Stromal cell of bone marrow (primary cell): ENCODE results near the gene NHLH1.
A peak's percentile ranks its signal among the peaks of the same experiment; 100 is the strongest.

Experiments used
- DNase-seq: peaks from one replicate; pipeline ENCODE4 v3.0.0-alpha.2; 2012; ENCODE audit warnings: low read depth

NHLH1 gene

DNA sequence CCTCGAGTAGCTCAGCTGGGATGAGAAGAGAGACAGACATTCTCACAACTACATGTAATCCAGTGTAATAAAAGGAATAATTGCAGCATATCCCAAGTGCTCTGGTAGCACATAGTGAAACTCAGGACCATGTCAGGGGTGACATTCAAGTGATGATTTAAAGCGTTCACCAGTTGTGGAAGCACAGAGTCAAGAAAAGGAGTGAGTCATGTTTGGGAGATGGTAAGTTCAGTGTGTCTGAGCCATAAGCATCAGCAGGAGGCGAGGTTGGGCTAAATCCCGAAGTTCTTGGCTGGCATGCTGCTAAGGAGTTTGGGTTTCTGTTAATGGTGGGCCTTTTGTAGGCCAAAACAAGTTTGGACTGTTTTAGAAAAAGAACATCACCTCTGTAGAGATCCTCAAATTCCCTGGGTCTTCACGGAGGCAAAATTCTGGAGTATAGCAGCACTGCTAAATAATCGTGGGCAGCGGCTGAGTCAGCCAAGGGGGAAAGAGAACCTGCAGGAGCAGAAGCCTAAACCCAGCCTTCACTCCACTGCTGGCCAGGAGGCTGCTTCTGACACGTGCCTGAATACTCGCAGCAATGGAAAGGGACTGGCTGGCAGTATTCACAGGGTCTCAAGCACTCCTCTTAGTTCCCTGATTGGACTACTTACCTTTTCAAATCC lies 7.2 kb upstream of the NHLH1 start:
- no peak for DNase-seq

DNA sequence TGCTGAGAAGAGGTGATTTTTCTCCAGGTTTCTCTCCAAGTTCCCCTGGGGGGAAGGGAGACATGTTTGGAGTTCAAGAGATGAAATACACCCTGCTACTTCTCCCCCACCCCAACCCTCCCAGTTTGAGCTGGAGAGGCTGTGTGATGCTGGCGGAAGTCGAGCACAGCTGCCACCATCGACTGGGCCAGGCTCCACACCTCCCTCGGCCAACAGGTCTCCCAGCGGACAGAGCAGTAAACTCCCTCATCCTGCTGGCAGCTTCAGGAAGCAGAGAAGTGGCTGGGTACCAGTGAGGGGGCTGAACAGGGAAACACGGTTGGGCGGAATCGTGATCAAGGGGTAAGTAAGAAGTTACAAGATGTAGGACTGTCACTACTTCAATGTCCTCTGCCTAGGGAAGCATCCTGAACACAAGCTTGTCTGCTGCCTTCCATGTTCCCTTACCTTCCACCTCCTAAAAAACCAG lies 6.6 kb upstream of the NHLH1 start:
- DNase-seq: no peak

DNA sequence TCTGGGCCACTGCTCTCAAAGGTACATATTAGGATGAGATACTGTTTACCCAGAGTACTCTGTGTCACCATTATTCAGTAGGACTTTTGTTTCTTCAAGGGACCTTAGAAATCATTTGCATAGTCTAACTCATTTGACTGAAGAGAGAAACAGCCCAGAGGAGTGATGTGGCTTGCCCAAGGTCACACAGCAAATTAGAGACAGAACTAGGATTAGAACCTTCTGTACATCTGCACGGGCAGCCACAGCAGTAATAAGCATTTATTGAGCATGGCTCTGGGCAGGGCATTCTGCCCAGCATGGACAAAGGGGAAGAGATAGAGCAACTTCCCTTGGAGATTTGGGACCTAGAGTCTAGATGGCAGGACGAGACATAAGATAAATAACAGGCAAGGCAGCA lies 5.7 kb upstream of the NHLH1 start:
- no peak for DNase-seq

DNA sequence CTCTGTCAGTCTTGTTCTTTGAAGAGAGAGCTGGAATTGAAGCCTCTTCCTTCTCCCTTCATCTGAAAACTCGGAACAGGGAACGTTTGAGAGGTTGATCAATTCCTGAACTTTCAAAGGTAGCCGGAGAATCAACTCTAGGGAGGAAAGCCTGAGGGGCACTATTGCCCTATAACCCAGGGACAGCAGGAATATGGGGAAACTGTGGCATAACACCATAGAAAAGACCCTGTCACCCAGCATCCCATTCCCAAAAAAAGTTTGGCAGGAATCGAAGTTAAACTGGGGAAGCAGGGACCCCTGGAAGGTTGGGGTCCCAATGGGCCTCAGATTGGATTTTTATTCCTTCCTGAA lies 5.1 kb upstream of the NHLH1 start:
- no peak for DNase-seq

DNA sequence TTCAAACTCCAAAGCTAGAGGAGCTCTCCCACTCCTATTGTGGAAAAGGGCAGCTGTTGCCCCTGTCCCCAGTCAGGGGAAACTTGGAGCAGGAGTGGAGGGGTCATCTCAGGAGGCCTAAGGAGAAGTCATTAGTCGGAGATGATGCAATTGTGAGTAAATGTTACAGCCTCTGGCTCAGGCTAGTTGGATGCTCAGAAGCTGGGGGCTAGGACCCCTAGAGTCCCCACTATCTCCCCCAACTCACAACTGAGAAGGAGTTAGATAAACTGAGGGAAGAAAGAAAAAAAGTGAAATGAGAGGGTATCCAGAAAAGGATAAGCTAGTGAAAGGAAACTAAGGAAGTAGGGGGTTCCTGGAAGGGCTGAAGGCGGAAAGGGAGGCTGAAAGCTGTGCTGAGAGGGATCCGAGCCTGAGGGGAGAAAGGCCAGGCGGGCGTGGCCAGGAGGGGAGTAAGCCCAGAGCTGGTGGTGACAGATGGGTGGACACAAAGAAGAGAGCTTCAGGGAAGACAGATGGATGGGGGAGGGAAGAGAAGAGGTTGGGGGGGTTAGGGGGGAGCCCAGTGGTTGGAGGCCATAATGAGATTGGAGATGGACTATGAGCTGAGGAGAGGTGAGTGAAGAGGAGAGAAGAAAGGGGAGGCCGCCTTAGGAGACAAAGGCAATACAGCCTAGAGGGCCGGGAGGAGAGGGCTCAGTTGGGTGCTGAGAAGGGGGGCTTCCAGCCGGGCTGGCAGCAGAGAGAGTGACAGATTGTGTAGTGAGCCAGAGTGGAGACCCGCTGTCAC lies 4.5 kb upstream of the NHLH1 start:
- DNase-seq: no peak

DNA sequence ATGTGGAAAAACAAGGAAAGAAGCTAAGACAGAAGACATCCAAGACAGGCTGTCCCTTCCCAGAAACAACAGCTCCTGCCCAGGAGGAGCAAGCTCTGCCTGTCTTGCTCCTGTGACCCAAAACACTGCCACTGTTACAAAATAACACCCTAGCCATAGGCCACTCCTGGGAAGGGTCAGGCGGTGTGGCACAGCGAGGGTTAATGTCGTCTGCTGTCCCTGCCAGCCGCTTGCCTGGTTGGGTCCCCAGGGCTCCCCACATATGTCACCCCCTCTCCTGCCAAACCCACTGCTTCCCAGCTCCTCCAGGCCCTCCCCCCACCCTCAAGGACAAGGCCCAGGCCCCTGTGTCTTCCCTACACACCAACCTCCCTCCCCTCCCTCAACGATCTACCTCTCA lies 3.9 kb upstream of the NHLH1 start:
- no peak for DNase-seq

DNA sequence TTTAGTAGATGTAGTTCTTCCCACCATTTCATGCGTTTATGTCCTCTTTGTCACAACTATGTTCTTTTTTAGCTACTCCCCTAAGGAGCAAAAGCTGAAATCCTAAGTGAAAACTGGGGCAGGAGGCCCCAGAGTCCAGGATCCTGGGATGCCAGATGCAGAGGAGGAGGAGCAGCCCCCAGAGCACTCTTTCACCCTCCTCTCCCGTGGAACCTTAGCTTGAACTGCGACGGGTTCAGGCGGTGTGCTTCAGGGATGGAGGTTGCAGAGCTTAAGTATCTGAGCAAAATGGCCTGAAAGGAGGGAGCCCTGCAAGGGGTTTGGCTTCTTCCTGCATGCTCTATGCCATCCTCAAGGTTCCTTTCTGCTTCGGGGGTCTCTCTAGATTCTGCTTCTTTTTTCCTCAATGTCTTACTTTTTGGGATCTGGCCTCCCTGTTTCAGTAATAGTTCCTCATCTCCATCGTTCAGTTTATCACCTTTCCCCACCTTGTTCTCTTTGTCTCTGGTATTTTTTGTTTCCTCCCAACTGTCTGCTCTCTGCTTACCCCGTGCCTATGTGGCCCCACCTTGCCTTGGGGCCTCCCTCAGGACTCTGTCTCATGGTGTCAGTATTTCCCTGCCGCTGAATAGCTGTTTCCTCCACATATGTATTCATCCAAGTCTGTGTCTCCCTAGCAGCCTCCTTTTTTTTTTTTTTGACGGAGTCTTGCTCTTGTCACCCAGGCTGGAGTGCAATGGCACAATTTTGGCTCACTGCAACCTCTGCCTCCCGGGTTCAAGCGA lies 2.7 kb upstream of the NHLH1 start:
- no peak for DNase-seq

DNA sequence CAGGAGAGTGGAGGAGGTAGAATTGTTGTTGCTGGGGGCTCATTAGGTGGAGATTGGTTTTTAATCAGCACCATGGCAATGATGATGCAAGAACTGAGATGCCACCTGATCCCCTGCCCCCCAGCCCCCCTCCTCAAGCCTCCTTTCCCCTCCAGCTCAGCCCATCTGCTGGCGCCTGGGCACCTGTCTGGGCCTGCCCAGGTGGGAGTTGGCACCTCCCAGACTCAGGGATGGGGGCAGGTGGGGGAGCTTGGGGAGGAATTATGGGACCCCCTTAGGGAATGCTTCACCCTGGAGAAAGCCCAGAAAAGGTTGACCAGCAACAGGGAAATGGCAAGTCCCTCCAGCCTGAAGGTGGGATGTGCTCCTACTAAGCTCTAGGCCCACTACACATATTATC lies 1.5 kb upstream of the NHLH1 start:
- DNase-seq: no peak

DNA sequence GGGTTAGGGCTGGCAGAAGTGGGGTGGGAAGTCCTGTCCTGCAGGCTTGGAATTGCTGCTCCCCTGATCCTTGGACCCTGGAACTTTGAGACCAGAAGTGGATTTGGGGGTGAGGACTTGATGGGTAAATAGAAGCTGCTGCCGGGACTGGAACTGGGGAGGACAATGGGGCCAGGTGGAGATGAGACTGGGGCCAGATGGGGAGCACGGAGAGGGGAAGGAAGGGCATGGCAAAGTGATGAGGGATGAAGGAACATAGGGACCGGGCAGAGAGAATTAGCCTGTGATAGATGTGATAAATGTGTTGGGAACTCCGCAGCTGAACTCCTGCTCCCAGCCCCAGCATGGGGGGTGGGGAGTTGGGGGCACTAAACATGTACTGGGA lies 637 bp downstream of the NHLH1 start:
- DNase-seq: no peak

DNA sequence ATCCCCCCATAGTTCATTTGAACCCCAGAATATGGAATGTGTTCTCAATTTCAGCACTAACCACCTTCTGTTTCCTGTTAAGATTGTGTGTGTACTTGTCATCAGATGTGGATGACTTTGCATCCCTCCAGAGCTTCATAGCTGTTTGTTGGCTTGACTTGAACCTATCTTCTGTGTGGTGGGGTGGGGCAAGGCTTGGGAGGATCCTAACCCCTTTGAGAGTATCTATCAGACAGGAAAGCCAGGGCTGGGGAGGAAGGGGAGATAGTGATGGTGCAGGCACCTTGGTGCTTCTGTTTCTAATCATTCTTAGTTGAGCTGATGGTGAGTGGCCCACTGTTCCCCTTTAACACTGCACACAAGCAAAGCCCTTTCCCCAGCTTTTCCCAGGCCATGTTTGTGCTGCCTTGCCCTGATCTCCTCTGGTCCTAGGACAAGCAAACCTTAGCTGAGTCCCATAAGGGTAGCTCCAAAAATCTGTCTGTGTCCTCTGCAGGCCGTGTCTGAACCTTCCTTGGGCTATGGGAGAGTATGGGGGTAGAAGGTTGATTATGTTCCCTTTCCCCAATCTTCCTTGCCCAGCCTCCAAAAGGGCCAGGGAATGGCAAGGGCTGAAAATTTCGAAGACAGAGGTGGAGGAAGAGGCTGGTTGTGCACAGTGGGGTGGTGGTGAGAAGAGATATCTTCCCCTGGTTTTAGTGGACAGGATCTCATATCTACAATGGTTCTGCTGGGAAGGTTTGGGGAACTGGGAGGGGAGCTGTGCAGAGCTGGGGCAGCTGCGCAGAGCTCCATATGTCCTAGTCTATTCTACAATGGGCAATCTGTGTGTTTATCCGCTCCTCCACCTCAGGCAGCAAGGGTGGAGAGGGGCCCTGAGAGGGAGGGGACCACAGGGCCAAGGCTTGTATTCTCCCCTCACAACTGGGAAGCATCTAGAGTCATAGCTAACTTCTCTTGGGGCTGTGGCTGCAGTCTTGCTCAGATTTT lies 1.4 kb downstream of the NHLH1 start:
- DNase-seq: no peak

DNA sequence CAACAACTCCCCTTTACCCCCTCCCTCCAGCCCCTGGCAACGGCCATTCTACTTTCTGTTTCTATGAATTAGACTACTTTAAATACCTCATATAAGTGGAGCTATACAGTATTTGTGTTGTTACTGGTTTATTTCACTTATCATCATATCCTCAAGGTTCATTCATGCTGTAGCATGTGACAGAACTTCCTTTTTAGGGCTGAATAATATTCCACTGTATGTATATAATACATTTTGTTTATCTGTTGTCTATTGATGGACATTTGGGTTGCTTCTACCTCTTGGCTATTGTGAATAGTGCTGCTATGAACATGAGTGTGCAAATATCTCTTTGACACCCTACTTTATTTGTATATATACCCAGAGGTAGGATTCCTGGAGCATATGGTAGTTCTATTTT lies 2.2 kb downstream of the NHLH1 start:
- DNase-seq: no peak

DNA sequence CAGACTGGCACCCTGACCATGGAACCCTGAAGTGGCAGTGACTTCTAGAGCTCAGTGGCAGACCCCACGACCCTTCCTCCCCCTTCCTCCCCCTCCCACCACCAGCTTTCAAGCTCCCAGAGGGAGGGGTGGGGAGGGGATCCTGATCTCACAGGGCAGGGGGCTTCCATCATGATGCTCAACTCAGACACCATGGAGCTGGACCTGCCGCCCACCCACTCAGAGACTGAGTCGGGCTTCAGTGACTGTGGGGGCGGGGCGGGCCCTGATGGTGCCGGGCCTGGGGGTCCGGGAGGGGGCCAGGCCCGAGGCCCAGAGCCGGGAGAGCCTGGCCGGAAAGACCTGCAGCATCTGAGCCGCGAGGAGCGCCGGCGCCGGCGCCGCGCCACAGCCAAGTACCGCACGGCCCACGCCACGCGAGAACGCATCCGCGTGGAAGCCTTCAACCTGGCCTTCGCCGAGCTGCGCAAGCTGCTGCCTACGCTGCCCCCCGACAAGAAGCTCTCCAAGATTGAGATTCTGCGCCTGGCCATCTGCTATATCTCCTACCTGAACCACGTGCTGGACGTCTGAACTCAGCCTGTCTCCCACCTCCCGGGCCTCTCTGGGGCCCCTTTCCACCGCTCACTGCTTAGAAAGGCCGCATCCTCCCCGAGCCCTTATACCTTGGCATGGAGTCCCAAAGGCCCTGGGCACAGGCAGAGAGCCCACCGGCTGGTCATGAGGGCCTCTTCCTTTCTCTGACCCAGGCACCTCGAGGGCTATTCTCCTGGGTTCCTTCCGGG lies 3.9 kb downstream of the NHLH1 start:
- DNase-seq: no peak

DNA sequence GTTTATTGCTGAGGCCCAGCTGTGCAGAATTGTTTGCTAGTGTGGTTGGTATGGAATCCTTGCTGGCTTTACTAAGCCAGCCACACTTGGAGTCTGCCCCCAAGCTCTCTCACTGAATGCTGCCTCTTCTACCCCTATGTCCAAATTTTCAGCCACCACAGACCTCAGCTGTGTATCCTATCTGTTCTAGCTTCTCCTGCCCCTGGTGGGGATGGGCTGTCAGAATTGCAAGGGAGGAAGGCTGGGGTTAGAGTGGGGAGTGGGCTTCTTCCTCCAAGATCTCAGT lies 4.4 kb downstream of the NHLH1 start:
- DNase-seq: no peak

DNA sequence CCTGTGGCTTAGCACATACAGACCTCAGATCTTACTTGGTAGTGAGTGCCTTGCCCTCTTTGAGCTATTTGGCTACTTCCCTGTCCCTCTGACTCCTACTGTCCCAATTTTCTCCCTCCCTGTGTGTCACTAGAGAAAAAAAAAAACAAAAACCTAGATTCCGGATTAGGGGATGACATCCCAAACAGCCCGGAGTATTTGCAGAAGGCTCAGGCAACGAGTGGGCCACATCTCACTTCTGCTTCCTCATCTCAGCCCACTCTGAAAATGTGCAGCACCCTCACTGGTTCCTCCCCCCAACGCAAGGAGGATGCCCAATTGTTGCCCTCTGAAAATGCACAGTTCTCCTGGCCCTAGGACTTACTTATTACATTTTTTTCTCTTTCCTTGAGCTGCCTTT lies 4.9 kb downstream of the NHLH1 start:
- DNase-seq: no peak

DNA sequence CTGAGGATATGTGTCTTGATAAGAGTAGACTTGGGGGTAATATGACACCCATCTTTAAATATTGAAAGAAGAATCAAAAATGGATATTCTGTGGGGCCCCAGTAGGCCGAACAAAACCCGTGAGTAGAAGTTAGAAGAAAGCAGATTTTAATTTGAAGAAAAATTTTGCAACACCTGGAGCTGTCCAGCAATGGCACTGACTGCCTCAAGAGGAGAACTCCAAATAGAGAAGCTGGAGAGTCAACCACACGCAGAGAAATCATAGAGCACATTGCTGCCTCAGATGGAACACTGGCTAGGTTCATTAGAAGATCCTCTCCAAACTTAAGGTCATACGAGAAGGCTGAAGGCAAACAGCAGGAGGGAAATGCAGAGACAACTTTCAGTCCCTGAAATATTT lies 6.8 kb downstream of the NHLH1 start:
- no peak for DNase-seq

DNA sequence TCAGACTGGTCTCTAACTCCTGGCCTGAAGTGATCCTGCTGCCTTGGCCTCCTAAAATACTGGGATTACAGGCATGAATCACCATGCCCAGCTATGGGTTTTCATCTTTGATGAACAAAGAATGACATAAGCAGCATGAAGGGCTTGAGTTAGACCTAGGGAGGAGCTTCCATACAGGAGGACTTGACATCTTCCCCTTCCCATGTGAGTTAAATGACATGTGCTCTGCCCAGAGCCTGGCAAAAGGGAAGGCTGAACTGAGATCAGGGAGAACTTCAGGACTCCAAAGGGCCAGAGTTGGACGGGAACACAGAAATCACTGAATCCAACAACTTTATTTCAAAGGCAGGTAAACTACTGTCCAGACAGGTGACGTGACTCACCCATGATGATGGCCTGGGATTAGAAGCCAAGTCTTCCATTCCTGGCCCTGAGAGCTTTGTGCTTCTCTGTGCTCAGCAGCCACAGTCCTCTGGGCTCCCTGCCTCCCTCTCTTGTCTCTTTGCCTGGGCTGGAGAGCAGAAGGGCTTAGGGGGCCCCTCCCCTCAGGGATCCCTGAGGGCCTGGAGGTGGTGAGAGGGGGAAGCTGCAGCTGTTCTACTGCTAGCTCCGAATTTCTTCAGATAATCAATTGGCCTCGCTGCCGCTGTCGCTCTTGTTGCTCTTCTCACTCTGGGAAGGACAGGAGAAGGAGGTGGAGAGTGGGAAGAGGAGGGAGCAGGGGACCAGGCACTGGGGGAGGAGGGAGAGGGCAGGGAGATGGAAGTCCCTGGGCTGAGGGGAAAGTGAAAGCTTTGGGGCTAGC lies 7.6 kb downstream of the NHLH1 start:
- DNase-seq: no peak

DNA sequence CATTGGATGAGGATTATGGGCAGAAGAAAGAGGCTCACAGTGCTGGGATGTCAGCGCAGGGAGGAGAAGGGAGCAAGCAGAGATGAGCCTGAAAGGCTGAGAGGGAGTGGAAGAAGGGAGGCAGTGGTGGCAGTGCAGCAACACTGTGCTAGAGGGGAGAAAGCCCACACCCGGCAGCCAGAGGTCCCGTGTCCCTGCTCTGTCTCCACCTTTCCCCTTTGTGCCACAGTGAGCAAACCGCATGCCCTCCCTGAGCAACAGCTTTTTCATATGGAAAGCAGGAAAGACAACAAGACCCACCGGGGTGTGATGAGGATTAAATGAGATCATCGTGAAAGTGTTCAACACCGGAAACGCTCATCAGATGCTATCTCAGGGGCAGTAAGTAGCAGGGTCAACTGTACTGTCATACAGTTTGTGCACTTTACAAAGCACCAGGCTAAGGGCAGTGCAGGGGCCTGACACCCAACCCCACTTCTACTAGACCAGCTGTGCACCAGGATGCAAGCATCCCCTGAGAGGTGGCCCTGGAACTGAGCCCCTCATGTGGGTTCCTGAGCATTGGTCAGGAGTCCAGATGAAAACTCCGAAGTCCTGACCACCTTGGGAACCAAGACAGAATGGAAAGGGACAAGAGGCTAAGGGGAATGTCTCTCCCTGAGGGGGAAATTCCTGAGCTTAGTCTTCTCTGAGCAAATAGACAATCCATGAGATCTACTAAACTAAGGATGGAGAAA lies 9.1 kb downstream of the NHLH1 start:
- DNase-seq: no peak

DNA sequence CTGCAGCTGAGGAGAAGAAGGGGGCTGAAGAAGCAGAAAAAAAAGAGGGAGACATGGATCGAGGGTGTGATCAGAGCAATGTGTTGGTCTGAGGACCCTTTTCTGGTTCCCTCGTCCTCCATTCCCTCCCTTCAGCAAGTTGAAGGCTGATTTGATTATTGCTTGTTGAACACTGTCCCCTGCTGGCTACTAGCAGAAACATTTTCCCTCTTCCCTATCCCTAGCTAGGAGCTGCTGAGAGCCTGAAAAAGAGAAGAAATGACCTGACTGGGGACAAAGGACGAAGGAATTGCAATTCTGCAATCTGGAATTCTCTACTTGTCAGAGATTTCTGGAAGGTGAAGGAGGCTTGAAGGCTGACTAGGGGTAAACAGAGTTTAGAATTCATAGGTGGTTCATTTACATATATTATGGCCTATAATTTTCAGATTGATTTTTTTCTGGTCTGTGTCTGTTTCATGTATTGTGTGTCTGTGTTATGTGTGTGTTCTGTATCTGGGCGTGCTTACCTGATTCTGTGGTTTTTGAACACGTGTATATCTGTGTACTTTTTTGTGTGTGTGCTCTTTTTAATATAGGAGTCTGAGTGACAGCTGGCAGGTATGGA lies 9.8 kb downstream of the NHLH1 start:
- DNase-seq: peak; percentile 44

DNA sequence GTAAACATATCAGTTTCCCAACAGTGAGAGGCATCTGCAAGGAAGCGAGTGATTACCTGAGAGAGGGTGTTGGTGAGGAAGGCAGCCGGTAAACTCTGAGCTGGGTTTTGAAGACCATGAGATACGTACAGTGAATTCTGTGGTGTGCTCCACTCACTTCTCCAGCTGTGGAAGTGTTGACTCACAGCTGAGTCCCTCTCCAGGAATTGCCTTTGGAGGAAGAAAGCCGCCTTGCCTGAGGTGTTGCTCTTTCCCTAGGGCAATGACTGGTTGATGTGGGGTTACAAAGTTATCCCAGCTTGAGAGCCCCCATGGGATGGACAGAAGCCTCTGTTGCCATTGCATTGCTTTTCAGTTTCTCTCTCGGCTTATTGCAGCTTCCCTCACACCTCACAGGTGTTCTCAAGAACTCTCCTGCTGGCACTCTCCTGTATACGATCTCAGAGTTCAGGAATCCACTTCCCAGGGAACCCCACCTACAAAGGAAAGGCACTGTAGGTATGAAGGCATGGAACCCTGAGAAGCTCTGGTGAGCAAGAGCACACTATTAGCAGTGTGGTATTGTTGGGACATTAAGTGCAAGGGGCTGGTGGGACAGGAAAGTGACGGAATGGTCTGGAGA lies 10.8 kb downstream of the NHLH1 start:
- DNase-seq: peak; percentile 53
